ENCODE measurements around the gene CLEC1B.

CLEC1B gene

DNA sequence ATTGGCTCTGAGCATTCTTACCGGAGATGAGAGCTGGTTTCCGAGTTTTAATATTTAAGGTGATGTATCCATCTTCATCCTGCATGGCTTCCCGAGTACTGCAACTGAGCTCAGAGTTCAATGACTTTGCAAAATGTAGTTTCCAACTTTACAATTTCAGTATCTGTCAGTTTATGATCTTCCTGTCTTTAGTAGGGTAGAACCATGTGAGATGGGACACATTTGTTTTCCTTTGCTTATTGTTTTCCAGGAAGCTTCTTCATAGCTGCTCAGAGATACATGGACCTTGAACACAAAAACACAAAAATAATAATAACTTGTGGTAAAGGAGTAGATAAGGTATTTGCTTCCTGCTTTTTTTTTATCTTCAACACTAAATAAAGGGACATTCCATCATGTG lies at the start of gene CLEC1B:
Gene CLEC1B, minus strand, starts transcription at position 106 of the 400 bp plus-strand sequence. Its CDS starts 21 bp downstream, at position 85.
- TF ChIP-seq, protein P1, sequence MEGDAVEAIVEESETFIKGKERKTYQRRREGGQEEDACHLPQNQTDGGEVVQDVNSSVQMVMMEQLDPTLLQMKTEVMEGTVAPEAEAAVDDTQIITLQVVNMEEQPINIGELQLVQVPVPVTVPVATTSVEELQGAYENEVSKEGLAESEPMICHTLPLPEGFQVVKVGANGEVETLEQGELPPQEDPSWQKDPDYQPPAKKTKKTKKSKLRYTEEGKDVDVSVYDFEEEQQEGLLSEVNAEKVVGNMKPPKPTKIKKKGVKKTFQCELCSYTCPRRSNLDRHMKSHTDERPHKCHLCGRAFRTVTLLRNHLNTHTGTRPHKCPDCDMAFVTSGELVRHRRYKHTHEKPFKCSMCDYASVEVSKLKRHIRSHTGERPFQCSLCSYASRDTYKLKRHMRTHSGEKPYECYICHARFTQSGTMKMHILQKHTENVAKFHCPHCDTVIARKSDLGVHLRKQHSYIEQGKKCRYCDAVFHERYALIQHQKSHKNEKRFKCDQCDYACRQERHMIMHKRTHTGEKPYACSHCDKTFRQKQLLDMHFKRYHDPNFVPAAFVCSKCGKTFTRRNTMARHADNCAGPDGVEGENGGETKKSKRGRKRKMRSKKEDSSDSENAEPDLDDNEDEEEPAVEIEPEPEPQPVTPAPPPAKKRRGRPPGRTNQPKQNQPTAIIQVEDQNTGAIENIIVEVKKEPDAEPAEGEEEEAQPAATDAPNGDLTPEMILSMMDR (conservative IDR thresholded peaks at IDR 0.05; ENCODE audit: low read length), result no peak
- DNase-seq (ENCODE audit: low read depth), result no peak
- no peak within 1 kb of the TSS for H3K4me3 ChIP-seq (ENCODE audit: low read length)

DNA sequence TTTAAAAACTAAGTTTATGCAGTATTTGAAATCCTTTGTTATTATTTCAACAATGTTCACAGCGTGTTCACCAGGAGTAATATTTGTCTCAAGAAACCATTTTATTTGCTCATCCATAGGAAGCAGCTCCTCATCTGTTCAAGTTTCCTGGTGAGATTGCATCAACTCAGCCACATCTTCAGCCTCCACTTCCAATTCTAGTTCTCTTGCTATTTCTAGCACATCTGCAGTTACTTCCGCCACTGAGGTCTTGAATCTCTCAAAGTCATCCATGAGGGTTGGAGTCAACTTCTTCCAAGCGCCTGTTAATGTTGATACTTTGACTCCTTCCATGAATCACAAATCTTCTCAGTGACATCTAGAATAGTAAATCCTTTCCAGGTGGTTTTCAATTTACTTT lies 49.6 kb upstream of the CLEC1B start:
- TF ChIP-seq, protein P1 (conservative IDR thresholded peaks at IDR 0.05; ENCODE audit: low read length), result no peak
- no peak overlapping the region for H3K4me3 ChIP-seq (ENCODE audit: low read length)
- no peak for DNase-seq (ENCODE audit: low read depth)

DNA sequence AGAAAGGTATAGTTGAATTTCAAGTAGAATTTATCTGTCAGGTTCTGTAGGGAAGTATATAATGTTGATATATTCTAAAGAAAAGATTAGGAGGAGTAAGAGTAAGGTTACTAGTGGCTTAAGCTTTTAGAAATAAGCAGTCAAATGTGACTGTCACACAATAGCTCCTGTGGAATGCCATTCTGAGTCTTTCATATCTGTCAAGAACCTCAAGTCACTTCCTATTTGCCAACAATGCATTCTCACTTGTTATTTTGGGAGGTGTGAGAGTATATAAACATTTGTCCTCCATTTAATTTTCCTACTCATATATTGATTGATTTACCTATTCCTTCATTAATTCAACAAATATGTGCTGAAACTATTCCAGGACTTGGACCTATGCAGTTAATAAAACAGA lies 43.2 kb upstream of the CLEC1B start:
- TF ChIP-seq, protein P1 (conservative IDR thresholded peaks at IDR 0.05; ENCODE audit: low read length), result no peak
- H3K4me3 ChIP-seq (ENCODE audit: low read length), result no peak overlapping the region
- DNase-seq (ENCODE audit: low read depth), result no peak

DNA sequence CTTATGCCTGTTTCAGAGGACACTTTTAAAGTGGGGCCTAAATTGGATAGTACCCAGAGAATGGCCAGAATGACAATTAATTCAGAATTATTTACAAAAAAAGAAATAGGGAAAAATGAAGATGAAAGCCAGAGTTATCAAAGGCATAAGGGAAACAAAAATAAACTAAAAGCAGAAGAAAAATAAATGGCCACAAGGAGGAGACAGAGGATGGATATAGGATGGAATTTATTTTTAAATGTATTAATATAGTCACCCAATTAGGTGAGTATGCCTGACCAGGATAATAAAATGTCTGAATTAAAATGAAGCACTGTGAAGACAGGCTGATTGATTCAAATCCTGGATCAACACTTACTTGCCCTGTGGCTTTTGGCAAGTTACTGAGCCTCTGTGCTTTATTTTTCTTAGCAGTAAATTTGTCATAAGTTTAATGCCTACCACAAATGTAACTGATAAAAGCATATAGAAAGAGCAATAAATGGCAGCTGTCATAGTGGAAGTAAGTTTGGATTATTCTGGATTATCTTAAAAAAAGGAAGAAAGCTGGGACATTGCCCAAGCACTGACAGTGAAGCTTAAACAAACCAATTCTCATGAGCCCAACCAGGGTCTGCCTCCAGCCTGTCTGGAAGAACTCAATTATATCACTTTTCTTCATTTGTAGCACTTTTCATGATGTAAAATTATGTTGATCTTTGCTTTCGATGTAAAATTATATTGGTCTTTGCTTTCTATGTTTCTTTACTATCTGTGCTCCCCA lies 35.0 kb upstream of the CLEC1B start:
- DNase-seq (ENCODE audit: low read depth), result peak; percentile 25
- TF ChIP-seq, protein P1 (conservative IDR thresholded peaks at IDR 0.05; ENCODE audit: low read length), result peak; percentile 60

DNA sequence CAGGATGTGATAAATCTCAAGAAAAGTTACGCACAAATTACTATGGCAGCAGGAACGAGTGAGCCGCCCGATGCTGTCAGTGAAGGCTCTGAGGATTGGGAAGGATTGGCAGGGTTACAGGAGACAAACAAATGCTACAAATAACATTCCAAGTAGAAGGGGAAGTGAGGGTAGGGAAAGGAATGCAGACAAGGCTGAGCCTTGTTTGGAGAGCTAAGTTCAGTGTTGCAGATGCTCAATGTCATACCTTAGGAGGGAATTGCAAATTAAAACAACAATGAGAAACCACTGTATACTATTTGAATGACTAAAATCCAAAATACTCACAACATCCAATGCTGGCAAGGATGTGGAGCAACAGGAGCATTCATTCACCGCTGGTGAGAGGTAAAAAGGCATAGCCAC lies 32.9 kb upstream of the CLEC1B start:
- DNase-seq (ENCODE audit: low read depth), result peak; percentile 97
- TF ChIP-seq, protein P1 (conservative IDR thresholded peaks at IDR 0.05; ENCODE audit: low read length), result no peak
- H3K4me3 ChIP-seq (ENCODE audit: low read length), result no peak overlapping the region

More for the DNA sequence above, 35.0 kb upstream of the CLEC1B start:
- H3K4me3 ChIP-seq (ENCODE audit: low read length), result no peak overlapping the region

DNA sequence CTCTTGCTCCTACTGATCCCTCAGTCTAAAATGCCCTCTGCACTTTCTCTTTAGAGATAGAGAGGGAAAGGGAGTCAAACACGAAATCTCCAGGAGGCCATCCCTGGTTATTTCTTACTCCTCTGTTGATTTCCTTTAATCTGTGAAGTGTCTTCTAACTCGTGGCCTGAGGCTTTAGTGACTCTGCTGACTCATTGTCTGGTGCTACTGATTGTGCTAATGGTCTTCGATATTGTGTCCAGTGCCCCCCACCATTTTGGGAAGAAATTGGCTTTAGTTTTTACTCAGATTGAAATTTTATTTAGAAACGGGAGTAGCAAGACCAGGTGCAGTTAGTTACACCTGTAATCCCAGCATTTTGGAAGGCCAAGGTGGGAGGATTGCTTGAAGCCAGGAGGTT lies 32.4 kb upstream of the CLEC1B start:
- no peak overlapping the region for H3K4me3 ChIP-seq (ENCODE audit: low read length)
- TF ChIP-seq, protein P1 (conservative IDR thresholded peaks at IDR 0.05; ENCODE audit: low read length), result no peak
- no peak for DNase-seq (ENCODE audit: low read depth)

DNA sequence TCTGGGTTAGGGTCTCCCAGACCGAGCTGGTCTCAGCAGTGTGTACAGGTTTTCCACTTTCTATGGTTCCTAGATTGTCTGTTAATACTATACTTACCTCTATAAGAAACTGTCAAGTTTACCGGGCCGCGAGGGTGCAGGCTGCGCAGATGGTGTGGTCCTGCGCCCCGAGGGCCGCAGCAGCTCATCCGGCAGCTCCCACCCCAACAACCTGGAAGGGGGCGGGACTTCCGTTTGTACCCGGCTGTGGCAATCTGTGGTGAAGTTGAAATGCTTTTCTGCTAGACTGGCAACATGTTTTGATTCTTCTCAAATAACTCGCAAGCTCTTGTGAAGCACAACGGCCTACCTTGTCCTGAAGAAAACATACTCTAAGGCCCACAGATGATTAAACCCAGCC lies 31.5 kb upstream of the CLEC1B start, which contains the start of gene CLEC9A:
Gene CLEC9A, plus strand, starts transcription at position 237 of the 400 bp plus-strand sequence. CDS start 22,006 bp downstream, outside the sequence.
- H3K4me3 ChIP-seq (ENCODE audit: low read length), result no peak within 1 kb of the TSS
- TF ChIP-seq, protein P1 (conservative IDR thresholded peaks at IDR 0.05; ENCODE audit: low read length), result no peak
- no peak for DNase-seq (ENCODE audit: low read depth)

Data from AG10803 (cell line).